Activated T-helper 9 cell treated with anti-CD3 and anti-CD28 coated beads, Interleukin-2, amount 50 U/mL, for 16 hours (primary cell): Measurements from ENCODE around the gene EFCAB11.

Experiments
- DNase-seq: peaks from one replicate; pipeline ENCODE4 v3.0.0-alpha.2; 2020; ENCODE audit warnings: low read depth

The EFCAB11 gene, protein sequence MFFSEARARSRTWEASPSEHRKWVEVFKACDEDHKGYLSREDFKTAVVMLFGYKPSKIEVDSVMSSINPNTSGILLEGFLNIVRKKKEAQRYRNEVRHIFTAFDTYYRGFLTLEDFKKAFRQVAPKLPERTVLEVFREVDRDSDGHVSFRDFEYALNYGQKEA

DNA sequence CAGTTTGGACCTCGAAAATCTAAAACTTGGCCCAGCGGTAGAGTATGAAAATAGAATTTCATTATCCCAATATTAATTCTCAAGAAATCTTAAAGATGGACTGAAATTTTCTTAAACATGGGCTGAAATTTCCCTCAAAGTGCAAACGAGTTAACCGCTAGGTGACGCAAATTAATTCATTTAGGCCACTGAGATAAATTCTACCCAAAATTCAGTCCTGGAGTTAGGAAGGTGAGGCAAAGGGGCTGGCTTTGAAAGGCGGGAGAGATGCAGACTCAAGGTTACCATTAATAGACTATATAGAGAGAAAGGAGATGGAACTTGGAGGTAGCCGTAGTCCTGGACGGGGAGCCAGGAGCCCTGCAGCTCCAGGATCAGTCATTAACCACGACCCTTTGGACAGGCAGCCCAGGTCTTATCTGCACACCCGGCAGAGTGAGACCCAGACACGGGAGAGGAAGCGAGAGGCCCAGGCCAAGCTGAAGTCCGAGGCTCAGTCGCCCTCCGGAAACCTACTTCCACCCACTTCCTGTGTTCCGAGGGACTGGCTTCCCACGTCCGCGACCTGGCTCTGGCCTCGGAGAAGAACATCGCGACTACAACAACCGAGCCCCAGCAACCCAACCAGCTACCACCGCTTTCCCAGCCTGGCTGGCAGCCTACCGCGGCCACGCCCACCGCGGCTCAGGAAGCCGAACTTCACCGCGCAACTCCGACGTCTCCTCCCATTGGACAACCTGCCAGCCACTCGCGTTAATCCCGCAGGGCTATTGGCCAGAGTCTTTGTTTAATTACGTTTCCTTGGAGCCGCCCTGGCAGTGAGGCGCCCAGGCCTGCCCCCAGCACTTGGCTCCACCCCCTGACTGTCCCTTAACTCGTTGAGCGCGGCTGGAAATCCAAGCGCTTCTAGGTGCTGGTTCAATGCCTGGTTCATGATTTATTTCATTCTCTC lies at the start of gene EFCAB11:
EFCAB11 (minus strand) TSS at position 661 of the 952 bp plus-strand sequence; CDS start at position 591, 70 bp downstream.
- peak; percentile 93 for DNase-seq

DNA sequence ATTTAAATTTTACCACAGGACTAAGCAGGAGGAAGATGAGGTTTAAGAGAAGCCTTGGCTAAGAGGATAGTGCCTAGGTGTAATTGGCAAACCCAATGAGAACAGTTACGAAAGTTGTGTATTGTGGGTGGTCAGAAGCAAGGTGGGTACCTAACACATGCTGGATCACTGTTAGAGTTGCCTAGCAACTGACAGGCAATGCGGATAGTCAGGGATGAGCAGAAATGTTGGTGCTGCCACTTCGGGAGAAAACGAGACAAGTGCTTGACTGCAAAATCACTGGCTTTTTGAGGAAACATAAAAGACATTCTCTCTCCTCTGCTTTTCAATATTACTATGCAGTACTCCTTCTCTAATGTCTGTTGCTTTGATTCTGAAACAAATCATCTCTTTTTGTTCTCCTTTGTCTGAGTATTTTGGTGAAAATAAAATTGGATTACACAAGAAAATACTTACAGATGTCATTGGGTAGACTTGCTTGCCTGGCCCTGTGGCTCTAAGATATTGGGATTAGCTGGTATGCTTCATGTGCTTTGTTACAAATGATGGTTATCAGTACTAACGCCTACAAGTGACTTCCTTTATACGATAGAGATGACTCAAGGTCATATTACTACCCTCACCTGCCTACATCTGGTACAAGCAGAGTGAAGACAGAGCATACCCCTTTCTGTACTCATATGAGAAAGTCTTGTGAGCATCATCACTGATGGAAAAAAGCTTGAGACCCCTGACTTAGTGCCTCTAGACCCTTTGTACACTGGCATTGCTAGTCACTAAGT lies 49.2 kb upstream of the EFCAB11 start:
- DNase-seq: no peak

DNA sequence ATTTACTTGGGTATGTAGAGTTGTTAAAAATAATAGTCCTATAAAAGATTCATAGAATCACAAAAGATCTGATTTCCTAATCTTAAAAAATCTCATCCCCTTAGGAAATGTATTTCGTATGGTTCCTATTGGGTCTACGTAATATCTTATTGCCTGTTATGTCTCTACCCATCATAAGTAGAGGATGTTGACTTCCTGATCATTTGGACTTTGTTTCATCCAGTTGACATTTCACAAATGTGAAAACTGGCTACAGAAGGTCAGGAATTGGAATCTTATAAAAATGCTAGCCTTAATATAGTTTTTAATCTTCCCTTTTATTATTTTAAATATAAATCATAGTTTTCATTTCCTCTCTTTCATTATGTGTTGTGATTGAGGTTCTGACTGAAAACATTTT lies 46.4 kb upstream of the EFCAB11 start:
- no peak for DNase-seq

DNA sequence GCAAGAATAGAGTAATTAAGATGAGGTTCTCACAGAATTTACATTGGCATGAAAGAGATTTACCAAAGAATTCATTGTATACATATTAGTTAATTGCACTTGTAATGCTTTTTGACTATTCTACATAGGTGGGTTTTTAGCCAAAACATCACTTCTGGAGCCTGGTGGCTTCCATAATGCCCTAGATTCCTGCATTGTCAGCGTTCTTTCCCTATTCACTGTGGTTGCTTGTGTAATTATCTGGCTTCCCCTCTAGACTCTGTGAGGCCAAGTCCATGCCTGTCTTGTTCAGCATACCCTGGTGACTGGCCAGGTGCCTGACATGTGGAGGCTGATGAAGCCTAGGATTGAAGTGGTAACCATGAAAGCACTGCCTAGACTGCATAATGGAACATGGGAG lies 42.4 kb upstream of the EFCAB11 start:
- DNase-seq: no peak

DNA sequence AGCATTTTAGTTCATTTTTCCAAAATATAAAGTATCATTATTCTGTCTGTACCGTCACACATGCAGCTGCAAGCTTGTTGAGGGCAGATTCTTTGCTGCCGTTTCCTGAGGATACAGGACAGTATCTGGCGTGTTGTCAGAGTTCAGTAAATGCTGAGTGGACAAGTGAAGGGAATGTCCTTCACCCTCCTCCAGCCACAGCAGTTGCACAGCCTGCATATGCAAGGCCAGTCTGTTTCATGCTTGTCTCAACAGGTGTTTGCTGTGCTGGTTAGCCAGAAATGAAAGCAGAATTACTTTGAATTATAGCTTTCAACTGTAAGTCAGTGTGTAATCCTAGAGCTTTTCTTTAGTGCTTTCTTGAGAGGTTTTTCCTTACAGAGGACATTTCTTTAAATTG lies 37.7 kb upstream of the EFCAB11 start:
- no peak for DNase-seq

DNA sequence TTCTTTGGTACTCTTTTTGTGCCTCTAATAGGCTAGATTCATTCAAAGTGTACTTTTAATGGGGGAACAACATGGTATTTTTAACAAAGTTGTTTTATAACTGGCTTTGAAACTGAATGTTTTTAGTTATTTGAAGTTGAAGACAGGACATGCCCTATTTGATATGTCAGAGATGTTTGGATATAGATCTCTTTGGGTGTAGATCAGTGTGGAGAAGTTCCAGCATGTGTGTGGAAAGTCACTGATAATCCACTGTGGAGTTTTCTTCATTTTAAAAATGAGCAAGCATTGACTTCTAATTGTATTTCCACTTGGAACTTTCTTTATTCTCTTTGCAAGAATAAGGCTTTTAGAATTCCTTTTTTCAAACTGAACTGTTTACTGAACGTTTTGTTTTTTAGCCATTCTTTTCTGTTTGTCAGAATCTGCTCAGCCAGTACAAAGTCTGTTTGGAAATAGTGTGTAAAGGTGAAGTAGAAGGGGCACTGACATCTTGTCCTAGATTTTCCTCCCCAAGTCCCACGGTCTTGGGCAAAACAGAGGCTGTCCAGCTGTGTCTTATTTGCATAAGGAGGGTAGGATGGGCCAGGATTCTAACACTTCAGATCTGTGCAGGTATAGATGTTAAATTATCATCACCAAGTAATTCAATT lies 36.2 kb upstream of the EFCAB11 start:
- no peak for DNase-seq

DNA sequence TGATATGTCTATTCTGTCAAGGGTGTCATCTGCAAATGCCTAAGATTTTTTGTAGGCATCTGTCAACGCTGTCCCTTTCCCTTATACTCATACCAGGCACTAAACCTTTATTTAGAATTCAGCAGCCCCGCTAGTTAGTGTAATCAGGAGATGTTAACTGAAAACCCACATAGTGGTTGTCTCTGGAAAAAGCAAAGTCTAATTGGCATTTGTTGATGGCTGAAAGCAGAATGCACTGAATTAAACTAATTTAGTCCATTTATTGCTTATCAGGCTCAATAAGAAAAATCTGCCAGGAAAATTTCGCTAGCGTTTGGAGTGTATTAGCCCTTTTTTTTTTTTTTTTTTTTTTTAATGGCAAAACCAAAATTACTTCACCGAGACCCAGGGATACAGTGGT lies 35.7 kb upstream of the EFCAB11 start:
- no peak for DNase-seq

DNA sequence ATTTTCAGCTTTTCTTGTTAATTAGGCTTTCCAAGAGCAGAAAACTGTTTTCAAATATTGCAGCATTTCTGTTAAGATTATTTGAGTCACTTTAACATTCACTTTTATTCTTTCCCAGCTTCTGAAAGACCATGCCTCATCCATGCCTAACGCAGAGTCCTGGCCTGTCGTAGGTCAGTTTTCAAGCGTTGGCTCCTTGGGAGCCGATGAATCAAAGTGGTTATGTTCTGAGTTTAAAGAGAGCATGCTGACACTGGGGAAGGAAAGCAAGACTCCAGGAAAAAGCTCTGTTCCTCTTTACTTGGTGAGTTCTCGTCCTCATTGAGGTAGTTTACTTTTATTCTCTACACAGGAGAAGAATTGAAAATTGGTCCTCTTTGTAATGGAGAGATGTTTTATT lies 34.3 kb upstream of the EFCAB11 start:
- DNase-seq: no peak

DNA sequence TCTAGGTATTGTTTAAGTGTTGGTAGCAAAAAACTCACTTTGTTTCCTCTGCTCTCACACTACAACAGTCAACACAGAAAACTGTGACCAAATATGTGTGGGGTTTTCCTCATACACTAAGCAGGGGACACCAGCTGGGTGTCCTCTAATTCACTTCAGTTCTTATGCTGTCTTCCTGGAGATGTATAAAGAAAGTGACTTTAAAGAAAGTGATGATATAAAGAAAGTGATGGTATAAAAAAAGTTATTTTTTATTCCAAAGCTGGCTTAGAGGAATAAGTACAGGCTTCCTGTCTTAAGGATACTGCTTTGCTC lies 32.6 kb upstream of the EFCAB11 start:
- DNase-seq: no peak

DNA sequence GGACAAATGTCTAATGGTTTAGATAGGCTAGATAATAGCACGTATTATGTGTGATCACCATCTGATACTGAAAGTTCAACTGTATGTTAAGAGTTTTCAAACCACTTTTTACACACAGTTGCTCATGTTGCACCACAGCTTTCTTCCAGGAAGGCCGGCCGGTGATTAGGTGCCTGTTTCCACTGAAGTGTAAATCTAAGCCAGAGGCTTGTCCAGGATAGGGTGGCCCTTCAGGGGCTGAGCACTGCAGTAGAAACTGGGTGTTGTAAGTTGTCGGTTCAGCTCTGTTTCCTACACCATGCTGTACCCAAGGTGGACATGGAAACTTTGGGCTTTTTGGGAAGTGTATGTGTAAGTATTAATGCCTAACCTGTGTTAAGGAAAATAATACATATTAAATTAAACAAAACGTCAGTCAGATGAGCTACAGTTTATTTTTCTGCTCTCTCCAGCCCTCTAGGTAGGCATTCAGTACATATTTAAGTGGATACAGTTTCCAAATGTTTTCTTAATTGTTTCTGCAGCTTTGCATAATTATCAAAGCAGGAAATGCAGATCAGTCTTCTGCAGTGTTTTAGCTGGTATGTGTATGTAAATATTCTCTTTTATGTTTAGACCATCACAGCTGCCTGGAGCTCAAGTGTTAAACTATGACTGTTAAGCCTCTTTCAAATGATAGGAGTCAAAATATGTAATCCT lies 32.1 kb upstream of the EFCAB11 start:
- DNase-seq: no peak

DNA sequence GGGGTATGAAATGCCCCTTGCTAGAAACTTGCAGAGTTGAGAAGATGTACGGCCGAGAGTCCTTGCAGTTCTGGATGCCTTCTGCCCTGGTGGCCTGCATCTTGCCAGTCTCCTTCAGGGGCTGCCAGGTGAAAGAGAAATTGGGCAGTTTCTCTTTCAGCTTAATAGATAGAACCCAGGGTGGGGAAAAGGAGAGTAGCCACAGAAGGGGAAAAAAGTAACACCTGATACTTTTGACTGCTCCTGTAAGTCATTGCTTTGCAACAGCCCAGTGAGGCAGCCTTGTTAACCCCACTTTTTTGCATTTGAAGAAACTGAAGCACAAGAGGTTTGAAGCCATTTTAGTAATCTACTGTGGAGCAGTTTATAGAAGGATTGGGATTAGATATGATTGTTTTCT lies 28.8 kb upstream of the EFCAB11 start:
- no peak for DNase-seq

DNA sequence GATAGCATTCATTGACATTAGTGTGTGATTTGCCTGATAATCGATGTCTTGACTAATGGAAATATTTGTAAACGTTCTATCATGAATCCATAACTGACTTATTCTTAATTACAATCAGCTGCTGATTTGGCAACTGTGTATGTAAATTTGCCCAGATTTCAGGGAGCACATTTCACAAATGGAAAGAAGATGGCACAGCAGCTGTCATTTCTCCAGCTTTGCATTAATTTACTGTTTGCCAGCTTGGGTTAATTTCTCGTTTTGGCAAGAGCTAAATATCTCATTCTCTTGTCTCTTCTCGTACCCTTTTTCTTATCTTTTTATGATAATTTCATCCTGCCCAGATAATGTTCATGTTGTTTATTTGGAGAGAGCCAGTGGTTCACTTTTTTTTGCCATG lies 24.1 kb upstream of the EFCAB11 start:
- no peak for DNase-seq

DNA sequence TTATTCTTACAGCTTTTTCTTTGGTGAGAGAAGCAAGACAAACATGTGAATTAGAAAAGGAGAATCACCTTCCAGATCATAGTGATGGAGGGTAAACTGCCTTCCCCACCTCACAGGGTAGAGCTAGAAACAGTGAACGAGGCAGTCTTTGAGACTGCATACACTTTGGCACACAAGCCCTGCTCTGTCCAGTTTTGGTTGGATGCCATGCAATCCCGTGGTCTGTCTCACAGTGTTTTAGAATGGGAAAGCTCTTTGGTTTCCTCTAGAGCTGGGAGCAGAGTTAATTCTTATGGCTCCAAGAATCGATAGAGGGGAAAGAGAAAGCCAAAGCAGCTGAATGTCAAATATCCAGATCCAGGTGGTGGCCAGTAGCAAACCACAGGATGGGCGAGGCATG lies 23.1 kb upstream of the EFCAB11 start:
- no peak for DNase-seq

DNA sequence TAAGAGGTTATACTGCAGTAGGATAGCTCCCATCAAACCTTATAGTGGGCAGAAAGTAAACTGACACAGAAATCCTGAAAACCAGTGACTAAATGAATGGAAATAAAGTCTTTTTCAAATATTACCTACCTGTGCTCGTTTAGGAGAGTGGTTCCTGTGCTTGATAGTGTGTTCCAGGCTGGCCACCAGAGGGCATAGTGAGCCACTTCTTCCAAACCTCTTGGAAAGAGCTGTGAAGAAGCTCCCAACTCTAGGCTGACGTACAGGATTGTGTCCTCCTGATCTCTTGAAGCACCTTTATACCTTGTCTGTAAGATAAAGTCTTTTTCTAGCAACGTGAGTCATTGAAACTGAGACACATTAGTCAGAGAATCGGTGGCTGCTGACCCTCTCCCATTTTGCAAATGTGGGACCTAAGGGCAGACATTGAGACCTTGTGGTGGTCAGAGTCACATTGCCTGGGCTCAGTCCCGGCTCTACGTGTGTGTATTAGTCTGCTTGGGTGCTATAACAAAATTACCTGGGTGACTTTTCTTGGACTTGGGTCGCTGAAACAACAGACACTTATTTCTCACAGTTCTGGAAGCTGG lies 18.8 kb upstream of the EFCAB11 start:
- DNase-seq: peak; percentile 14

DNA sequence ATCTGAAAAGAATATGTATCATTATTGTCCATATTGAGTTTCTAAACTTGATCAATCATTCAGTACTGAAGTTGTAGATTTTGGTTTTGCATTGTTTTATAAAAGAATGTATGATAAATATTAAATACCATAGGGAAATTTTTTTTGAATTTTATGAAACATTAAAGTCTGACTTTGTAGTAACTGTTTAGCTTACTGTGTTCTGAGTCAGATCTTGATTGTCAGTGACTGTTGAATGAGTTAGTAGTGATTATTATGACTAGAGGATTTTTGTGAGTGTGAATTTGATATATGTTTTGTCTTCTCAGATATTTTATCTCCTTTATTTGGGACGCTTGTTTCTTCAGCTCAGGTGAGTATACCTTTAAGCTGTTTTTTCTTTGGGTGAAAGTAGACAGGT lies 11.3 kb upstream of the EFCAB11 start:
- no peak for DNase-seq

DNA sequence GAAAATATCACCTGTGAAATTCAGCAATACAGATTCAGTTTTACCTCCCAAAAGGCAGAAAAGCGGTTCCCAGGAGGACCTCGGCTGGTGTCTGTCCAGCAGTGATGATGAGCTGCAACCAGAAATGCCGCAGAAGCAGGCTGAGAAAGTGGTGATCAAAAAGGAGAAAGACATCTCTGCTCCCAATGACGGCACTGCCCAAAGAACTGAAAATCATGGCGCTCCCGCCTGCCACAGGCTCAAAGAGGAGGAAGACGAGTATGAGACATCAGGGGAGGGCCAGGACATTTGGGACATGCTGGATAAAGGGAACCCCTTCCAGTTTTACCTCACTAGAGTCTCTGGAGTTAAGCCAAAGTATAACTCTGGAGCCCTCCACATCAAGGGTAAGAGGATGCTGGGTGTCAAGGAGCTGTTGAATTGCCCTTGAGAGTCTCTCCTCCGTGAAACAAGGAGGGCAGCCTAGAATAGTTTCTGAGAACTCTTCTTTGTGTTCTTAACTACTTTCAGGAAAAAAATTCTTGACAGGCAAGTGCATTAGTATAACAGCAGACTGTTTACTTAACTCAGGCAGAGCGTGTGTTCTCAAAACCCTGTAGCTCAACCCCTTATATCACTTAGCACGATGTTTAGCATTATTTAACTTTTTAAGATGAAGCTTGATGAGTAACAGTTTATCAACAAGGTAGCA lies 8.9 kb upstream of the EFCAB11 start:
- DNase-seq: no peak

DNA sequence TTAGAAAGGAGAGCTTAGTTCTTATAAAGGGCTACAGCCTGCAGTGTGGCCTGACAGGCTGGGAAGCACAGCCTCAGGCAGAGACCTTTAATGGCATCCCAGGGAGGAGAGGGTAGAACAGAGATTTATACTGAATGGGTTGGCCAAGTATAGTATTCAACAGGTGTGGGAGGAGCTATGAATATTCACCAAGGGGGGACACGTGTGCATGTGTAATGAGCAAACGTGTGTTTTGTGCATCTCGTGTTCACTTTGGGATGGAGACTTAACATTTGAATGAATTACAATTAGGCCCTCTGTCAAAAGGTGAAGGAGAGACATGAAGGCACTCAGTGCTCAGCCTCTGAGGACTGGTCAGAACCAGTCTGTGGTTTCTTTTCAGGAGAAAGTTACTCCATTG lies 6.4 kb upstream of the EFCAB11 start:
- no peak for DNase-seq

DNA sequence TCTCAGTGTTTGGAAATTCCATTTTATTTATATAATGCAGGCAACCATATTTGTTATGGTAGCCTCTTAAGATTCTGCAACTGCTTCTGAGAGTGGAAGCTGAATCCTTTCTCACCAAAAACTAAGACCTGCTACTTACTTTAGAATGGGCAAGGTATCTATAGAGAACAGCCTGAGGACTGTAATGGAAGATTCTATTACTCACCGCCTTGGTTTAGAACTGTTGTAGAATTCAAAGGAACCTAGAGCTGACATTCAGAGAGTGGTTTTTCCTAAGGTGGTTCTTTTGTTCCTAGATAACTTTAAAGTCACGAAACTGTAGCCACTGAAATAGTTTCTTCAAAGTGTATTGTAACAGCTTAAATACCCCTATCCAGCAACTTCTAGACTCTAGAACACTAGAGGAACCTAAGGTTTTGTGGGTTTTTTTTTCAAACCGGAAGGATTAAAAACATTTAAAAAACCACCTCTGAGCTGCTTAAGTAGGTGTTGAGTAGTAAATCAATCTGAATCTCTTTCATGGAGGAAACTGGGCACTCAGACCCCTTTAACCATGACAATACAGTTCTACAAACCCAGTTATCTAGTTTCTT lies 5.4 kb upstream of the EFCAB11 start:
- no peak for DNase-seq

DNA sequence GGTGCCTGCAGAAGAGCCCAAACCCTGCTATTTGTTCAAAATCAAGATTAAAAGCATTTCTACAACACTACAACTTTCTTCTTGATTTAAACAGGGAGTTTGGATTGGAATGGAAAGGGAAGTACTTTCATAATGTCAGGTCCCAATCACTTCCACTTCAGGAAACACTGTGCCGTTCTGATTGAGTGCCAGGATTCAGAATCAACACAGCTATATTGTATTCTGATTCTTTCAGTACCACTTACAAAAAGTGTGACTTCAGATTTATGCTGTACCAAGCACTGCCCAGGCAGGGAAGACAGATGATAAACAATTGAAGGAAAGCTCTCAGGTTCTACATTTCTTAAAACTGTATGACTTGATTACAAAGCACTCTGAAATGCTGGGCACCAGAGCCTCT lies 4.4 kb upstream of the EFCAB11 start:
- DNase-seq: no peak

DNA sequence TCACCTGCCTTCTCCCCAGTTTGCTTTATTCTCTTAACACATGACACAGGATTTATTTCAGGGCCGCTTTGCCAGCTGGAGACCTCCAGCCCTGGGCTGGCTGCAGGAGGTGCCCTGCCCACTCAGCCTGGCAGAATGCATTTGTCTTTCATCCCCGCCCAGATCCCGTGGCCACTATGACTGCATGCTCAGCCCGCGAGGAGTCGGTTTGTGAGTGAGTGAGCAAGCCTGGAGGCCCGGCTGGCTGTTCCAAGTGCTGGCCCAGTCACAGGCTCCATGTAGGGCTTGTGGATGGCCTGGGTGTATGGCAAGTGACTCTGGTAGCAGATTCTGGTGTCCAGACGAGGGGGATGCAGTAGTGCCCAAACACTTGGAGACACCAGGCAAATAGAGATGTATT lies 3.3 kb upstream of the EFCAB11 start:
- DNase-seq: no peak

DNA sequence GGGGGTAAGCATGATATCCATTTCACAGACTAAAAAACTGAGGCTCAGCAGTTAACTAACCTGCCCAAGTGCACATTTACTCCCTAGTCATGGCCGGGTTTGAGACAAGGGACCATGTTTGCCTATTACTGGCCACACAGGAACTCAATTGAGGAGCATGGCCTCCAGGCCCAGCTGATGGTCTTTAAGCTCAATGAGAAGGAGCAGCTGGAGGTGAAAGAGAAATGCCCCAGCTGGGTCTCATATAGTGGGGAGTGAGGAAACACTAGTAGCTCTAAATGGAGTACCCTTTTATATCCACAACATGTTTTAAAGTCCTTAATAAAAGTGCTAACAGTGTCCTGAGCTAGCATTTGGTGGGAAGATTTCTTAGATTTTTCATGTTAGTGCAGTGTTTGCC lies 2.8 kb upstream of the EFCAB11 start:
- no peak for DNase-seq
